ENCODE results near the gene DNAJC15.

DNA sequence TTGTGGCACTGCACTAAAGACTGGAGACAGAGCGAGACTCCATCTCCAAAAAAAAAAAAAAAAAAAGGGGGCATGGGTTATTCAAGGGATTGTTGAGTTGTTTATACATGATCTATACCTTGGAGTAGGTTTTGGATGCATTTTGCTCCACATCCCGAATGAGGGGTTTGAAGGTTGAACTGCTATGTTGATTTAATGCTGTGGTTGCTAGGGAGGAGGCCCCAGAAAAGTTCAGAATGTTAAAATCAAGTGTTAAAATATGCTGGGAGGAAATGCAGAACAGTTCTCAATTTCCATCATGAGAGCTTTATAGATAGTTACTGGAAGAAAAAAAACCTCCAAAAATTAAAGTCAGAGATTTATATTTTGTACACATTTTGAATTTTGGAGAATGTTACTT lies 116.5 kb downstream of the DNAJC15 start:
- TF ChIP-seq, protein P1, sequence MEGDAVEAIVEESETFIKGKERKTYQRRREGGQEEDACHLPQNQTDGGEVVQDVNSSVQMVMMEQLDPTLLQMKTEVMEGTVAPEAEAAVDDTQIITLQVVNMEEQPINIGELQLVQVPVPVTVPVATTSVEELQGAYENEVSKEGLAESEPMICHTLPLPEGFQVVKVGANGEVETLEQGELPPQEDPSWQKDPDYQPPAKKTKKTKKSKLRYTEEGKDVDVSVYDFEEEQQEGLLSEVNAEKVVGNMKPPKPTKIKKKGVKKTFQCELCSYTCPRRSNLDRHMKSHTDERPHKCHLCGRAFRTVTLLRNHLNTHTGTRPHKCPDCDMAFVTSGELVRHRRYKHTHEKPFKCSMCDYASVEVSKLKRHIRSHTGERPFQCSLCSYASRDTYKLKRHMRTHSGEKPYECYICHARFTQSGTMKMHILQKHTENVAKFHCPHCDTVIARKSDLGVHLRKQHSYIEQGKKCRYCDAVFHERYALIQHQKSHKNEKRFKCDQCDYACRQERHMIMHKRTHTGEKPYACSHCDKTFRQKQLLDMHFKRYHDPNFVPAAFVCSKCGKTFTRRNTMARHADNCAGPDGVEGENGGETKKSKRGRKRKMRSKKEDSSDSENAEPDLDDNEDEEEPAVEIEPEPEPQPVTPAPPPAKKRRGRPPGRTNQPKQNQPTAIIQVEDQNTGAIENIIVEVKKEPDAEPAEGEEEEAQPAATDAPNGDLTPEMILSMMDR (IDR thresholded peaks at IDR 0.05; ENCODE audit: extremely low read depth in 1 of 2, insufficient read depth in 1 of 2, low read depth in 1 of 2, low read length in 2 of 2), result no peak
- no peak for TF ChIP-seq EZH2 (IDR thresholded peaks at IDR 0.05; ENCODE audit: borderline replicate concordance, low read depth, low read length, severe bottlenecking)
- no peak for TF ChIP-seq POLR2A (IDR thresholded peaks at IDR 0.05; ENCODE audit: low read depth, low read length)
- no peak for TF ChIP-seq POLR2AphosphoS5 (IDR thresholded peaks at IDR 0.05; ENCODE audit: insufficient read depth, low read depth, low read length)
- no peak for TF ChIP-seq JUN (IDR thresholded peaks at IDR 0.05; ENCODE audit: borderline replicate concordance, insufficient read depth, insufficient read length, low read depth)
